H7 (cell line): ENCODE results near the gene PELI2. TPM values are rescaled to one million over a fixed set of nuclear protein-coding genes. Genes with fewer than 3 reads are reported as not detected.
"Not testable (repeated sequence)": the region's sequence is repeated elsewhere in the genome, so short reads cannot be mapped to it uniquely, and the experiment has no call there.

Experiments used
- DNase-seq: peaks from one replicate; pipeline ENCODE4 v3.0.0; 2012
- H3K27me3 ChIP-seq: 2 replicates; pipeline ENCODE4 v1.6.0; 2011; ENCODE audit warnings: mild to moderate bottlenecking, low read length; ENCODE audit not compliant: control insufficient read depth, insufficient read depth
- H3K36me3 ChIP-seq: replicated peaks from 2 replicates; pipeline ENCODE4 v1.5.1; 2011; ENCODE audit warnings: low read length; ENCODE audit not compliant: control insufficient read depth, insufficient read depth
- H3K4me3 ChIP-seq: 2 replicates; pipeline ENCODE4 v1.5.1; 2011; ENCODE audit warnings: low read depth, mild to moderate bottlenecking, control low read depth, low read length, moderate library complexity; ENCODE audit not compliant: insufficient read depth
- total RNA-seq: library from RNA; depleted of rRNA; stranded (reverse); fragments of >200 nt; shearing (Covaris generic); gene quantifications from 2 replicates; pipeline ENCODE4 v1.2.3, GENCODE V29; 2014

The PELI2 gene
- total RNA-seq, 1 experiment from 2014 or later = 10.9 TPM

DNA sequence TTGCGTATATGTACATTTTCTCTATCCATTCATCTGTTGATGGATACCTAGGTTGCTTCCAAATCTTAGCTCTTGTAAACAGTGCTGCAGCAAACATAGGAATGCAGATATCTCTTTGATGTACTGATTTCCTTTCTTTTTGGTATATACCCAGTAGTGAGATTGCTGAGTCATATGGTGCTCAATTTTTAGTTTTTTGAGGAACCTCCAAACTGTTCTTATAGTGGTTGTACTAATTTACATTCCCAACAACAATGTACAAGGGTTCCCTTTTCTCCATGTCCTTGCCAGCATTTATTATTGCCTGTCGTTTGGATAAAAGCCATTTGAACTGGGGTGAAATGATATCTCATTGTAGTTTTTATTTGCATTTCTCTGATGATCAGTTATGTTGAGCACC, 44.3 kb downstream of the PELI2 start:
- Histone ChIP-seq H3K27me3 (no peaks in the 10 kb centered on the region), H3K36me3 (no peaks in the 10 kb centered on the region), H3K4me3 (no peak overlapping the region)
- DNase-seq = no peak

DNA sequence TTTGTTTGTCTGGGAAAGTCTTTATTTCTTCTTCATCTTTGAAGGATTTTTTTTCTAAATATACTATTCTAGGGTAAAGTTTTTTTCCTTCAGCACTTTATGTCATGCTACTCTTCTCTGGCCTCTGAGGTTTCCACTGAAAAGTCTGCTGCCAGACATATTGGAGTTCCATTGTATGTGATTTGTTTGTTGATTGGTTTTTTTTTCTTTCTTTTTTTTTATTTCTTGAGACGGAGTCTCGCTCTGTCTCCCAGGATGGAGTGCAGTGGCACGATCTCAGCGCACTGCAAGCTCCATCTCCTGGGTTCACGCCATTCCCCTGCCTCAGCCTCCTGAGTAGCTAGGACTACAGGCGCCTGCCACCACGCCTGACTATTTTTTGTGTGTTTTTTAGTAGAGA, 48.4 kb downstream of the PELI2 start:
- not testable (repeated sequence) for H3K27me3 ChIP-seq, H3K4me3 ChIP-seq, DNase-seq, H3K36me3 ChIP-seq

DNA sequence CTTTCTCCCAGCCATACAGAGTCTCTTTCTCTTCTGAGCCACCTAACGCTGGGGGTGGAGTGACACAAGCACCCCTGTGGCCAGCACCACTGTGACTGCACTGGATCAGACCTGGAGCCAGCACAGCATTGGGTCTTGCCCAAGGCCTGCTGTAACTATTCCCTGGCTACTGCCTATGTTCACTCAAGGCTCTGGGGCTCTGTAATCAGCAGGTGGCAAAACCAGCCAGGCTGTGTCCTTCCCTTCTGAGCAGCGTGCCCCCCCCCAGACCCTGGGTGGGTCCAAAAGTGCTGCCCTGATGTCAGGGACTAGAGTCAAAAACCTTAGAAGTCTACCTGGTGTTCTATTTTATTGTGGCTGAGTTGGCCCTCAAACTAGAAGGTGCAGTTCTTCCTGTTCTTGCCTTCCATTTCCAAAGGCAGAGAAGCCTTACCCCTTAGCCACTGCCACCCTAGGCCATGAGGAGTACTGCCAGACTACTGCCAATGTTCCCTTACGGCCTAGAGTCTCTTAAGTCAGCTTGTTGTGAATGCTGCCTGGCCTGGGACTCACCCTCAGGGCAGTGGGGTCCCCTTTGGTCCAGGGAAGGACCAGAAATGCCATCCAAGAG, 49.9 kb downstream of the PELI2 start:
- Histone ChIP-seq H3K36me3 (no peaks in the 10 kb centered on the region), H3K4me3 (no peak overlapping the region), H3K27me3 (no peaks in the 10 kb centered on the region)
- DNase-seq = no peak

DNA sequence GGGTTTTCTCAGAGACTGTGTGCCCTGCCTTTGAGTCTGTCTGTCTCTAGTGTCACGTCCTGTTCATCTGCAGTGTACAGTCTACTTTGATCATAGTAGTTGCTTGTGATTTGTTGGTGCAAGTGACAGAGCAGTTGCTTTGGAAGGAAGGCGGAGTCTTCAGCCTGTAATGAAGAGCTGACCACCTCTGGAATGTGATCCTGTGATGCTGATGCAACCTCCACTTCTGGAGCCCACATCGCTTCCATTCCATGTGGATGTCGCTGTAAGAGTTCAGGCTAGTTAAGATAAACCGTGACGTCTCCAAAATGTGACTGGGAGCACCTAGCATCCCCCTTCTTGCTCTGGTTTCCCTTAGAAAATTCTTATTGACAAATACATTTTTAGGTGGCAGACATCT, 51.8 kb downstream of the PELI2 start:
- Histone ChIP-seq H3K4me3 (no peak overlapping the region), H3K36me3 (no peaks in the 10 kb centered on the region), H3K27me3 (no peaks in the 10 kb centered on the region)
- DNase-seq = no peak

DNA sequence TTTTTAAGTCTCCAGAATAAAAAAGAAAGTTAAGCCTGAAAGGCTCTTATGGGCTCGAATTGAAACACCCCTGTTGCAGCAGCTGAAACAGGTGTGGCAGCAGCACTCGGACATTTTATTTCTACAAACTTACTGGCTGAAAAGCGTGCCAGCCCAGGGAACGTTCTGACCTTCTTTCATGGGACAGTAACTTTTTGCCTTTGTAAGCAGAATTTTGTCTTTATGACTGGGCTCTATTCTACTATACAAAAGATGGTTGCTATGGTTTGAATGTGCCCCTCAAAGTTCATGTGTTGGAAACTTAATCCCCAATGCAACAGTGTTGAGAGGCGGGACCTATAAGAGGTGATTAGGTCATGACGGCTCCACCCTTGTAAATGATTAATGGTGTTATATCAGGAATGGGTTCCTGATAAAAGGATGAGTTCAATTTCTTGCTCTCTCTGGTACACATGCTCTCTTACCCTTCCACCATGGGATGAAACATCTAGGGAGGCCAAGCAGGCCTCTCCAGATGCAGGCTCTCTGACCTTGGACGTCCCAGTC, 52.7 kb downstream of the PELI2 start:
- Histone ChIP-seq H3K36me3 (no peaks in the 10 kb centered on the region), H3K4me3 (no peak overlapping the region), H3K27me3 (no peaks in the 10 kb centered on the region)
- DNase-seq = no peak

DNA sequence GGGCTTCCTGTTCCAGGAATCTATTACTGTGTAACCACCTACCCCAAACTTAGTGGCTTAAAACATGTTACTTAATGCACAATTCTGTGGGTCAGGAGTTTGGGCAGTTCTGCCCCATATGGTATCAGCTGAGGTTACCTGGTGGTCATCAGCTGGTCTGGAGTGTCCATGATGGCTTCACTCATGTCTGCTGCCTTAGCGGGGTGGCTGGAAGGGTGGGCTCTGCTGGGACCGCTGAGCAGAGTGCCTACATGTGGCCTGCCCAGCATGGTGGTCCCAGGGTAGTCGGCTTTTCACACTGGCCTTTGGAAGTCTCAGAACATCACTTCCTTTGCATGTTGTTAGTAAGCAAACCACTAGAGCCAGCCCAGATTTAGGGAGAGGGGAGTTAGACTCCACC, 53.9 kb downstream of the PELI2 start:
- no peaks in the 10 kb centered on the region for H3K36me3 ChIP-seq
- no peak for DNase-seq
- H3K4me3 ChIP-seq = no peak overlapping the region
- H3K27me3 ChIP-seq = no peaks in the 10 kb centered on the region

DNA sequence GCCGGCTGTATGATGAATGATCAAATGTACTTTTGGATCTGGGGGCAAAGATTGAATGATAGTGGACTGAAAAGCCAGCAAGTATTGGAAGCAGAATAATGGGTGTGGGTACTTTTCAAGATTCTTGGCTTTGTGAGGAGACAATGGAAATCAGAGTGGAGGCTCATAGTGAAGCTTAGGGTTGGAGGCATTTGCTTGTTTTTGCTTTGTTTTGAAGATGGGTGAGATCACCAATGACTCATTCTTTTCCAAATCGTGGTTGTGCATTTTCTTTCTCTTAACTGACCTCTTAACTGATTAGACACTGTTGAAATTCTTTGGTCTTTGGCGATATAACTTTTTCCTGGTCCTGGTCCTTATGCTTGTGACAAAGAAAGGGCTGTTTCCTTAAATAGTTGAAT, 54.4 kb downstream of the PELI2 start:
- no peak overlapping the region for H3K4me3 ChIP-seq
- H3K36me3 ChIP-seq = no peaks in the 10 kb centered on the region
- DNase-seq = no peak
- no peaks in the 10 kb centered on the region for H3K27me3 ChIP-seq

GRCh38 chr14:56173365-56173922, 55.2 kb downstream of the PELI2 start:
- H3K4me3 ChIP-seq = no peak overlapping the region
- no peaks in the 10 kb centered on the region for H3K27me3 ChIP-seq
- no peaks in the 10 kb centered on the region for H3K36me3 ChIP-seq
- DNase-seq = no peak

GRCh38 chr14:56175773-56176172, 57.6 kb downstream of the PELI2 start:
- DNase-seq = no peak
- Histone ChIP-seq H3K27me3 (no peaks in the 10 kb centered on the region), H3K4me3 (no peak overlapping the region), H3K36me3 (no peaks in the 10 kb centered on the region)

- DNase-seq = no peak
- Histone ChIP-seq H3K27me3 (no peaks in the 10 kb centered on the region), H3K4me3 (no peak overlapping the region), H3K36me3 (no peaks in the 10 kb centered on the region)
Measured at GRCh38 chr14:56176530-56176929, 58.3 kb downstream of the PELI2 start.

GRCh38 chr14:56177036-56177435, 58.8 kb downstream of the PELI2 start:
- Histone ChIP-seq H3K4me3 (no peak overlapping the region), H3K36me3 (no peaks in the 10 kb centered on the region), H3K27me3 (no peaks in the 10 kb centered on the region)
- no peak for DNase-seq

DNA sequence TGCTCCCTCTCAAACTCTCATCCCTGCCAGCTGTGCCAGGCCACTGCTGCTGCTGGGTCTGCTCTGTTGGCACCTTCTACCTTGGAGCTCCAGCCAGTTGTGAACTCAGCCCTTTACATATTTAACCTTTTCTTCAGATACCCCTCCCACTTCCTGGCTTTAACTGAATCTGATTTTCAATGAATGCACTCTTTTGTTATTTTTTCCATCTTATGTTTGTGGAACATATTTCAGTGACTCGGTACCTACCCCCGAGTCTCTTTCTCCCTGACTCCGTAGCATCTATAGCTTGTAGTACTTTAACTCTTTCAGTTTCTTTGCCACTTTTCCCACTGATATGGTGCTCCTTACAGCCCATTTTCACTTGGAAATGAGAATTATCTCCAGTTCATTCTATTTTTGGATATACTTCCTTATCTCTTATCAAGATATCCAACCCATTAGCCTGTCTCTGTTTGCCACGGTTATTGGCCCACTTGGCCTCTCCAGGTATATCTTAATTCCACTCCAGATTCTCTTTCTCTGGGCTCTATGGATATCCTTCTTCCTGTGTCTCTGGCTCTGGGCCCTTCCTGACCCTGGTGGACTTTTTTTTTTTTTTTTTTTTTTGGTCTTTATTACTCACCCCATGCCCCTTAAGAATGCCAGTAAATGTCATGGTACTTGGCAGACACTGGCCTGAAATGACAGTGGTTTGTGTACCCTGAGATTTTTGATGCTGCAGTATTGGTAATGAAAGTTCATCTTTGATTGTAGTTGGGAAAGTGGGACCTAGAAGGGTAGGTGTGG, 62.7 kb downstream of the PELI2 start:
- no peaks in the 10 kb centered on the region for H3K27me3 ChIP-seq

GRCh38 chr14:56181681-56182085, 63.5 kb downstream of the PELI2 start:
- H3K27me3 ChIP-seq = no peaks in the 10 kb centered on the region
- H3K4me3 ChIP-seq = no peak overlapping the region
- DNase-seq = no peak
- H3K36me3 ChIP-seq = no peaks in the 10 kb centered on the region

More for the DNA sequence above, 62.7 kb downstream of the PELI2 start:
- DNase-seq = no peak
- Histone ChIP-seq H3K4me3 (no peak overlapping the region), H3K36me3 (no peaks in the 10 kb centered on the region)

GRCh38 chr14:56182410-56182809, 64.2 kb downstream of the PELI2 start:
- no peak for DNase-seq
- Histone ChIP-seq H3K27me3 (no peaks in the 10 kb centered on the region), H3K4me3 (no peak overlapping the region), H3K36me3 (no peaks in the 10 kb centered on the region)

GRCh38 chr14:56183631-56184157, 65.5 kb downstream of the PELI2 start:
- no peaks in the 10 kb centered on the region for H3K27me3 ChIP-seq
- H3K36me3 ChIP-seq = no peaks in the 10 kb centered on the region
- DNase-seq = no peak
- H3K4me3 ChIP-seq = no peak overlapping the region
